Rectal smooth muscle tissue (tissue), 1 donor: Measurements from ENCODE around the gene NUDCD2.

Source experiments
- H3K27ac ChIP-seq: one replicate; pipeline ENCODE4 v1.7.0; 2013; ENCODE audit warnings: low read depth, low read length, inconsistent platforms
- H3K27me3 ChIP-seq: one replicate; pipeline ENCODE4 v1.7.0; 2013; ENCODE audit warnings: low read length; ENCODE audit not compliant: control insufficient read depth, insufficient read depth
- H3K36me3 ChIP-seq: one replicate; pipeline ENCODE4 v1.7.0; 2013; ENCODE audit warnings: low read length; ENCODE audit not compliant: control insufficient read depth, insufficient read depth
- H3K4me1 ChIP-seq: one replicate; pipeline ENCODE4 v1.7.0; 2013; ENCODE audit warnings: low read length; ENCODE audit not compliant: control insufficient read depth, insufficient read depth
- H3K4me3 ChIP-seq: one replicate; pipeline ENCODE4 v1.7.0; 2013; ENCODE audit warnings: low read length
- H3K9ac ChIP-seq: one replicate; pipeline ENCODE4 v1.7.0; 2013; ENCODE audit warnings: low read length

NUDCD2 gene

DNA sequence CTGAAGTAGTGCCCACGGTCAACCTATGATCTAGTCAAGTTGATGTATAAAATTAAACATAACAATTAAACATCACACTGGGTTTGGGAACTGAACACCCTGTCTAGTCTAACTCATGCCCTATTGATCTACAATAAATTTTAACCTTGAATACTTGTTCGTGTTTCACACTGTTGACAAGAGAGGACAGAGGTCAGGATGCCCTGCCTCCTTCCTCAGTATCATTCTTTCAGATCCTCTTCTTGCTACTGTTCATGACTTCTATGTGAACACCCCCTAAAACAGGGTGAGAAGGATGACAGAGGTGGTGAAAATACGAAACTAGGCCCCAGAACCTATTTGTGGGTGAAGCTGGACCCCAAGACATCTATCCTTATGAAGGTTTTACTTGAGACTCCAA lies 37.4 kb upstream of the NUDCD2 start:
- no peaks in the 10 kb centered on the region for H3K36me3 ChIP-seq
- no peak overlapping the region for H3K9ac ChIP-seq
- no peaks in the 10 kb centered on the region for H3K4me1 ChIP-seq
- H3K27ac ChIP-seq = no peak overlapping the region
- no peak overlapping the region for H3K4me3 ChIP-seq
- H3K27me3 ChIP-seq = no peaks in the 10 kb centered on the region

DNA sequence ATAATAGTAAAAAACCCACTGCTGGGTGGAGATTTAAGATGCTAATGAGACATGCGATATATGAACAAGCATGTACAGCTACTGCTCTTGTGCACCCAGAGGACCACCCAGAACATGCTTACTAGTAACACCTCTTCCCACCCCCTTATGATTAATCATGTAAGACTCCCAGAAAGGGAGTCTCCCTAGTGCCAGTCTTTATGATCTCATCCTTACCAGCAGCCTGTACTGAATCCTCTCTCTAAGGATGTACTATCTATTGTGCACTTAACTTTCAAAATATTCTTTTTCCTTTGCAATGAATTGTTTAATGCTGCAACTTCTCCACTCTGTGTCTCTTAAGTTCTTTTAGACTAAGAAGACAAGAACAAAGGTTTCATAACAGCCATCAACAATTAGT lies 36.4 kb upstream of the NUDCD2 start:
- H3K27ac ChIP-seq = no peak overlapping the region
- H3K9ac ChIP-seq = no peak overlapping the region
- H3K27me3 ChIP-seq = no peaks in the 10 kb centered on the region

DNA sequence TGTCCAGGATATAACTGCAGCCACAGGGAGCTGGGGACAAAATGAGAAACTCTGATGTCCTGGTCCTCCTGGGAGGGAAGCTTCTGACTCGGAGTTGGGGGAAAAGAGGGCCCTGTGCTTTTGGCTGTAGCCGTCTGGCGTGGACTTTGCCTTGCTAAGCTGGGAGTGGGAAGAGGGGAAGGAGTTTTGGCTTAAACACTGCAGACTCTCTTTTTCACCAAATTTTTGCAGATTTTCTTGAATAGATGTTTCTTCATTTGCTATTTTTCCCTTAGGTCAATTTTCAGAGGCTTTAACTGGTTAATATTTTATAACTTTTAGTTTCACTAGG lies 29.8 kb upstream of the NUDCD2 start:
- no peak overlapping the region for H3K4me3 ChIP-seq

More for the DNA sequence above, 36.4 kb upstream of the NUDCD2 start:
- Histone ChIP-seq H3K4me3 (no peak overlapping the region), H3K36me3 (no peaks in the 10 kb centered on the region), H3K4me1 (no peaks in the 10 kb centered on the region)

DNA sequence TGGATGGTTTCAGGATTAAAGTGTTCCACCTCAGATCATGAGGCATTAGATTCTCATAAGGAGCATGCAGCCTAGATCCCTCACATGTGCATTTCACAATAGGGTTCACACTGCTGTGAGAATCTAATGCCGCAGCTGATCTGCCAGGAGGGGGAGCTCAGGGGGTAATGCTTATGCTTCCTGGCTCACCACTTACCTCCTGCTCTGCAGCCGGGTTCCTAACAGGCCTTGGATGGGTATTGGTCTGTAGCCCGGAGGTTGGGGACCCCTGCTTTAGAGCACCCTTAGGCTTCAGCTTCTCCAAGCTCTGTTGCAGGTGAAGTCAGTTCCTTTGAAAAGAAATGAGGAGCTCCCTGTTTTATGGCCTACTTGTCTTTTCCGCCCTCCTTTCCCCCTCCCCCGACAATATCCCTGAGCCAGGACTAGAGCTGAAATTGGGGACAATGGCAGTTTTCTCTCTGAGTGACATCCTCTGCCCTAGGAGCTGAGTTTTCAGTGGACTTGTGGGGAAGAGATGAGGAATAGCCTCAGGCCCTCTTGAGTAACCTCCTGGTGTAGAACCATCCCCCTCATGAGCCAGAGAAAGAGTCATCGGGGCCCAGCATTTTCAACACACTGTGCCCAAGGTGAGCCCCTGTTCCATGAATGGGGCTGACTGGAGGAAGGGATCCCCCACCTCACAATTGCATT lies 29.3 kb upstream of the NUDCD2 start:
- H3K27me3 ChIP-seq = no peaks in the 10 kb centered on the region
- no peak overlapping the region for H3K27ac ChIP-seq
- H3K9ac ChIP-seq = no peak overlapping the region
- H3K4me1 ChIP-seq = no peaks in the 10 kb centered on the region
- no peaks in the 10 kb centered on the region for H3K36me3 ChIP-seq
- no peak overlapping the region for H3K4me3 ChIP-seq

More for the DNA sequence above, 29.8 kb upstream of the NUDCD2 start:
- no peaks in the 10 kb centered on the region for H3K36me3 ChIP-seq
- no peak overlapping the region for H3K27ac ChIP-seq
- no peaks in the 10 kb centered on the region for H3K4me1 ChIP-seq
- no peak overlapping the region for H3K9ac ChIP-seq
- no peaks in the 10 kb centered on the region for H3K27me3 ChIP-seq

DNA sequence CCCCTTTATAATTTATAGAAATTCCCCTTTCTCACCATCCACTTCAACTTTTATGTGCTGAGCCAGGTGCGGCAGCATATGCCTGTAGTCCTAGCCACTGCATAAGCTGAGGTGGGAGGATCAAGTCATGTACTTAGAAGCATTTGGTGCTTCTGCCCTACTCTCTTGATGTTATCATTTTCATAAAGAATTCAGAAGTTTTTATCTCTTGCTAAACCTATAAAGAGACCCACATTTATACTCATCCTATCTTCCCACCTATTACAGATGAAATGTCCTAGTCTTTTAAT lies 19.0 kb upstream of the NUDCD2 start:
- Histone ChIP-seq H3K27me3 (no peaks in the 10 kb centered on the region), H3K36me3 (no peaks in the 10 kb centered on the region), H3K9ac (no peak overlapping the region), H3K4me3 (no peak overlapping the region), H3K27ac (no peak overlapping the region), H3K4me1 (no peaks in the 10 kb centered on the region)

DNA sequence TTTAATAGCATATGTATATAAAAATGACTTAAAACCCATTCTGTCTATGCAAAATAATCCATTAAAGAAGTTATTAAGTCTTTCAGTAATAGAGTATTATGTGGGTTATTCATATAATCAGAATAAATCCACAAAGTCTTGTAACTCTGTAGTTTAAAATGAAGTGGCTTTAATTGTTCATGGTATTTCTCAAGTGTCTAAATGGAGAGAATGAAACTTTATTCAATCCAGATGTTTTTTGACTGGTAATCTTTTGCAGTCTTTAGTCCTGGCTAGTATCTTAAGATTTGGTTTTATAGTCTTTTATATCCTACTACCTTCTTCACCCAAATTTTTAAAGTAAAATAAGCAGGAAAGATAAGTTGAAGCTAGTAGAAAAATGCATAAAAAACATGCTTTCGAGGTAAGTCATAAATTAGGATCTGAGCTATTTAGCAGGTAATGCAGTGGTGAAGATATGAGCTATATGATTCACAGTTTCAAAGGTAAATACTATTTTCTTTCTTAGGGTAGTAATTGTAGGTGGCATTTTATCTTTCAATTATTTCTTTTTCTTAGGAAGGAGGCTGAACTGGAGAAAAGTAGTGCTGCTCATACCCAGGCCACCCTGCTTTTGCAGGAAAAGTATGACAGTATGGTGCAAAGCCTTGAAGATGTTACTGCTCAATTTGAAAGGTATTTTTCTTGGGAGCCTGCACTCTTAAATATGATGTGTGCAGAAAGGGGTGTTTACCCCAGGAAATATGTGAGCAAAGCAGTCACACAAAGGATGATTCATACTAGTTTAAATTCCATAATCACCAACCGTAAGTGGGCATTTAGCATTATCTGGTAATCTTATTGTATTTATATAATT lies 18.5 kb upstream of the NUDCD2 start:
- Histone ChIP-seq H3K9ac (no peak overlapping the region), H3K27ac (no peak overlapping the region), H3K27me3 (no peaks in the 10 kb centered on the region), H3K36me3 (no peaks in the 10 kb centered on the region), H3K4me1 (no peaks in the 10 kb centered on the region), H3K4me3 (no peak overlapping the region)

DNA sequence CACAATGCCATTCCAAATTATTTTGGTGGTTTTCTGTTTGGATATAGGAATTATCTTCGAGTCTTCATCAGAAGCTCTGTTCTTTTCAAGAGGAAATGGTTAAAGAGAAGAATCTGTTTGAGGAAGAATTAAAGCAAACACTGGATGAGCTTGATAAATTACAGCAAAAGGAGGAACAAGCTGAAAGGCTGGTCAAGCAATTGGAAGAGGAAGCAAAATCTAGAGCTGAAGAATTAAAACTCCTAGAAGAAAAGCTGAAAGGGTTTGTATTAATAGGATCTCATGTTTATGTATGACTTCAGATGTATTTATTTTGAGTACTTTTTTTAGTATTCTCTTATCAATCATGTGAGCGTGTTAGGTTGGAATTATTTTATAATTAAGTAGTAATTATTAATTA lies 15.5 kb upstream of the NUDCD2 start:
- no peak overlapping the region for H3K27ac ChIP-seq
- no peaks in the 10 kb centered on the region for H3K27me3 ChIP-seq
- no peak overlapping the region for H3K9ac ChIP-seq
- no peak overlapping the region for H3K4me3 ChIP-seq
- H3K4me1 ChIP-seq = no peaks in the 10 kb centered on the region
- H3K36me3 ChIP-seq = no peaks in the 10 kb centered on the region

DNA sequence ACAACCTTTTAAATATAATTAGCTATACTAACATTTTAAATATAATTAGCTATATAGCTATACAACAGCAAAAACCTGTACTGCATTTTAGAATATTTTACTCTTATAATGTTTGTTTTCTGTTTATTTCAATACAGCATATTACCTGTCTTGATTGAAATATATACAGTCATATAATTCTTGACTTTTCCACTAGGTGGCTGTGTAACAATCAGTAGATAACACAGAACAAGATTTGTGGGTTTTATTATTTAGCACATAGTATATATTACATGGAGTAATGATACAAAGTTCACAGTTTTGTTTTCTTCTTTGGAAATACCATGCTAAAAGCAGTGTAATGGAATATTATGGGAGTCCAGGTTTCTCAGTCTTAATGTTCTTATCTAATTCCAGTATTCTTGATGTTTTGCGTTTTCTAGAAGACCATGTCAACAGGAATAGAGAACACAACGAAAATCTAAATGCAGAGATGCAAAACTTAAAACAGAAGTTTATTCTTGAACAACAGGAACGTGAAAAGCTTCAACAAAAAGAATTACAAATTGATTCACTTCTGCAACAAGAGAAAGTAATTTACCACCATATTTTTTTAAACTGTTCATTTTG lies 13.8 kb upstream of the NUDCD2 start:
- Histone ChIP-seq H3K4me3 (no peak overlapping the region), H3K36me3 (no peaks in the 10 kb centered on the region), H3K27ac (no peak overlapping the region), H3K27me3 (no peaks in the 10 kb centered on the region), H3K4me1 (no peaks in the 10 kb centered on the region), H3K9ac (no peak overlapping the region)

DNA sequence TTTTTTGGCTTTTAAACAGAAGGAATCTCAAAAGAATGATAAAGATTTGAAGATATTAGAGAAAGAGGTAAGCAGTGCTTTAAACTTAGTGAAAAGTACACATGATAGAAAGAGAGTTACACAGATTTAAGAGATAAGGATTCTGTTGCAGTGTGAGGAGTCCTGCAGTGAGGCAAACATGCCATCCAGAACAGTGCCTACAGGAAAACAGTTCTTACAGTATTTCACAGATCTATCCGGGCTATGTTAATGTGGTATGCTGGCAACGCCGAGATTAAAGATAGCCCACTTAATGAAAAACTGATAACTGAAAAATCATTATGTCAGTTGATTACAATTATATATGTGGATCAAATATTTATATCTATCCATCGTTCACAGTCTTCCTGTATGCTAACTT lies 7.8 kb upstream of the NUDCD2 start:
- Histone ChIP-seq H3K27ac (no peak overlapping the region), H3K4me1 (no peaks in the 10 kb centered on the region), H3K36me3 (no peaks in the 10 kb centered on the region), H3K9ac (no peak overlapping the region), H3K4me3 (no peak overlapping the region), H3K27me3 (no peaks in the 10 kb centered on the region)

DNA sequence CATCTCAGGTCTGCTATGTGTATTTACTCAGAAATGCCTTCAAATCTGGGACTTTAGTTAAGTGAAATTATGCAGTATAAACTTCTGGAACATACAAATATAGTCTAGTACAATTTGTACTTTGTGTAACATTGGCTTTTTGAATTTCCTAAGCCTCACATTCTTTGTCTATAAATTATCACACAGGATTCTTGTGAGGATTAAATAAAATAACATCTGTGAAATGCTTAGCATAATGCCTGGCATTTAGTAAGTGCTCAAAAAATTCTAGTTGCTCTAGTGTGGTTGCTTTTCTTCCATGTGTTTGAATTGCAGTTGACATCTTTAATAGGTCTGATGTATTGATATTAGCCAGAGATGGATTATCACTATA lies 3.1 kb upstream of the NUDCD2 start:
- Histone ChIP-seq H3K36me3 (no peaks in the 10 kb centered on the region), H3K27ac (no peak overlapping the region), H3K9ac (no peak overlapping the region), H3K4me1 (peaks cover 7% of the 10 kb centered on the region), H3K27me3 (no peaks in the 10 kb centered on the region), H3K4me3 (no peak overlapping the region)

DNA sequence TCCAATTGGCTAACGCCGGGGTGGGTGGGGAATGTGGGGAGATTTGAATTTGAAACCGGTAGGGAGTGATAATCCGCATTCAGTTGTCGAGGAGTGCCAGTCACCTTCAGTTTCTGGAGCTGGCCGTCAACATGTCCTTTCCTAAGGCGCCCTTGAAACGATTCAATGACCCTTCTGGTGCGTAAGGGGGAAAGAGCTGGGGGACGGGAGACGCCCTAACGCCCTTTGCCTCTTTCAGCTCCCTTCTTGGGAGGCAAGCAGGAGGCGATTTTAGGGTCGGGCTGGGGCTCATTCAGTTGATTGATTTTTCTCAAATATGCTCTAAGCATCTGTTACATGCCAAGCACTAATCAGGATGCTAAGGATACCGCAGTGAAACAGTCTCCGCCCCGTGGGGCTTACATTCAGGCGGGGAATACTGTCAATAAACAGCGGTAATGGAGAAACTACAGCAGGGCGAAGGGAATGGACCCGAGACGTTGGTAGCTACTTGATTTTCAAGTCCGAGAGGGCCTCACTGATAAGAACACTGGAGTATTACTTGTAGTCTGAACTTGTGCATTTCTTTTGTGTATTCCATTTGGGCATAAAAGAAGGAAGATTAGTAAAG lies 765 bp upstream of the NUDCD2 start, which contains the start of gene HMMR:
TSS of gene HMMR (plus strand) at position 71 of the 610 bp plus-strand sequence. CDS start at position 132, 61 bp downstream.
- H3K27ac ChIP-seq = peak within 1 kb of the TSS; percentile 98
- peaks cover 7% of the 10 kb centered on the region for H3K4me1 ChIP-seq
- peak within 1 kb of the TSS; percentile 100 for H3K4me3 ChIP-seq
- H3K9ac ChIP-seq = peak within 1 kb of the TSS; percentile 97
- no peaks in the 10 kb centered on the region for H3K36me3 ChIP-seq
- no peaks in the 10 kb centered on the region for H3K27me3 ChIP-seq

DNA sequence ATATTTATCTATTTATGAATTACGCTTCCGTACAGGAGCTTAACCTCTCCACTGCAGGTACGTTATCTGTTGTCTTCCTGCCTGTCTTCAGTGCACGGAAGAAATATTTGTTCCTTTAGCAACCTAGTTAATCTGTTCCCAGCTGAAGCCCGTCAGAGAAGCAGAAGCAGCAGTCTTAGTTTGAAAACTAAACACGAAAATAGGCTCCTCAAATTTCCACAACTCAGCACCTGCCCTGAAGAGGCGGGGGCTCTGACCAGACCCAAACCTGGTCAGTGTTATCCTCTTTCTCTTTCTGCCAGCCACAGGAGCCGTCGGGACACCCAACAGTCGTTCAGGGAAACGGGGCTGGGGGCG lies 462 bp downstream of the NUDCD2 start:
- Histone ChIP-seq H3K4me3 (peak overlapping the region; percentile 100), H3K4me1 (peaks cover 7% of the 10 kb centered on the region), H3K27ac (peak overlapping the region; percentile 98), H3K27me3 (no peaks in the 10 kb centered on the region), H3K36me3 (no peaks in the 10 kb centered on the region), H3K9ac (peak overlapping the region; percentile 97)
